ENCODE data around the gene TRPM4. TPM values are rescaled to one million over a fixed set of nuclear protein-coding genes. Genes with fewer than 3 reads are reported as not detected.
A peak's percentile ranks its signal among the peaks of the same experiment; 100 is the strongest.
"Not testable (repeated sequence)": the region's sequence is repeated elsewhere in the genome, so short reads cannot be mapped to it uniquely, and the experiment has no call there.

The TRPM4 gene
- total RNA-seq, 3 donors from 2014 or later, result 182 to 398 (median 274) TPM

GRCh38 chr19:49222528-49222927 lies 64.9 kb downstream of the TRPM4 start:
- intact Hi-C loops (cut with DNase I, micrococcal nuclease), result no loop called here
- H3K4me3 ChIP-seq, result no peak overlapping the region
- H3K9me3 ChIP-seq, result no peaks in the 10 kb centered on the region
- ATAC-seq (no peak), DNase-seq (no peak)
- H3K36me3 ChIP-seq (ENCODE audit: low read depth), result no peaks in the 10 kb centered on the region
- H3K4me1 ChIP-seq (ENCODE audit: low read depth), result no peaks in the 10 kb centered on the region
- TF ChIP-seq, protein P1, sequence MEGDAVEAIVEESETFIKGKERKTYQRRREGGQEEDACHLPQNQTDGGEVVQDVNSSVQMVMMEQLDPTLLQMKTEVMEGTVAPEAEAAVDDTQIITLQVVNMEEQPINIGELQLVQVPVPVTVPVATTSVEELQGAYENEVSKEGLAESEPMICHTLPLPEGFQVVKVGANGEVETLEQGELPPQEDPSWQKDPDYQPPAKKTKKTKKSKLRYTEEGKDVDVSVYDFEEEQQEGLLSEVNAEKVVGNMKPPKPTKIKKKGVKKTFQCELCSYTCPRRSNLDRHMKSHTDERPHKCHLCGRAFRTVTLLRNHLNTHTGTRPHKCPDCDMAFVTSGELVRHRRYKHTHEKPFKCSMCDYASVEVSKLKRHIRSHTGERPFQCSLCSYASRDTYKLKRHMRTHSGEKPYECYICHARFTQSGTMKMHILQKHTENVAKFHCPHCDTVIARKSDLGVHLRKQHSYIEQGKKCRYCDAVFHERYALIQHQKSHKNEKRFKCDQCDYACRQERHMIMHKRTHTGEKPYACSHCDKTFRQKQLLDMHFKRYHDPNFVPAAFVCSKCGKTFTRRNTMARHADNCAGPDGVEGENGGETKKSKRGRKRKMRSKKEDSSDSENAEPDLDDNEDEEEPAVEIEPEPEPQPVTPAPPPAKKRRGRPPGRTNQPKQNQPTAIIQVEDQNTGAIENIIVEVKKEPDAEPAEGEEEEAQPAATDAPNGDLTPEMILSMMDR (IDR thresholded peaks at IDR 0.05), result no peak

DNA sequence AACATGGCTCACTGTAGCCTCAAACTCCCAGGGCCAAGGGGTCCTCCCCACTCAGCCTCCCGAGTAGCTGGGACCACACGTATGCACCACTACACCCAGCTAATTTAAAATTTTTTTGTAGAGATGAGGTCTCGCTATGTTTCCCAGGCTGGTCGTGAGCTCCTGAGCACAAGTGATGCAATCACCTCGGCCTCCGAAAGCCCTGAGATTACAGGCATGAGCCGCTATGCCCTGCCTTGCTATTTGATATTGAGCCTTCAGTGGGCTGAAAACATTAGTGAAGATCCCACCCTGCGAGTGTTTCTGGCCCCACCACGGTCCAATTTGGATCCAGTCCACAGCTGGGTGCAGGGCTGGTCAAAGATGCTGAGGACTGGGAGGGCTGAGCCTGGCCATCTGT lies 65.9 kb downstream of the TRPM4 start:
- intact Hi-C loops (cut with DNase I, micrococcal nuclease), result no loop called here
- TF ChIP-seq, protein P1 (IDR thresholded peaks at IDR 0.05), result no peak
- Histone ChIP-seq H3K4me3 (no peak overlapping the region), H3K9me3 (no peaks in the 10 kb centered on the region), H3K36me3 (ENCODE audit: low read depth) (no peaks in the 10 kb centered on the region), H3K4me1 (ENCODE audit: low read depth) (no peaks in the 10 kb centered on the region)
- no peak for ATAC-seq
- DNase-seq, result no peak

- intact Hi-C loops (cut with DNase I, micrococcal nuclease); DNase-seq; H3K36me3 ChIP-seq (ENCODE audit: low read depth): not testable (repeated sequence)
These were observed 66.8 kb downstream of the TRPM4 start for GRCh38 chr19:49224441-49224840.

DNA sequence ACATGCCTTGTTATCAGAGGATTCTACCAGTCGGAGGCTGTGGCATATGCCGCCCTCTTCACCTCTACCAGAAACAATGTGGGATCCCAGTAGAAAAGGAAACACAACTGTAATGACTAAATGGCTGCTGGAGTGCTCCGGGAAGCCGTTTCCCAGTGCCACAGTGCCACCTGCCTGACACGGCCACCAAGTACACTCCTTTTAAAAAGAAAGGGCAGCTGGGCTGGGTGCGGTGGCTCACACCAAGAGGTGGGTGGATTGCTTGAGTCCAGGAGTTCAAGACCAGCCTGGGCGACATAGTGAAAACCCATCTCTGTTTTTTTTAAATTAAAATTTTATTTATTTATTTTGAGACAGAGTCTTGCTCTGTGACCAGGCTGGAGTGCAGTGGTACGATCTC lies 67.3 kb downstream of the TRPM4 start:
- DNase-seq, result peak; percentile 65 to 82 (median 71)
- TF ChIP-seq, protein P1 (IDR thresholded peaks at IDR 0.05), result peak; percentile 14

More at GRCh38 chr19:49224441-49224840, 66.8 kb downstream of the TRPM4 start:
- not testable (repeated sequence) for H3K9me3 ChIP-seq; ATAC-seq; H3K4me1 ChIP-seq (ENCODE audit: low read depth); H3K4me3 ChIP-seq

GRCh38 chr19:49229416-49229815 lies 71.8 kb downstream of the TRPM4 start:
- DNase-seq (no peak), ATAC-seq (no peak)
- H3K36me3 ChIP-seq (ENCODE audit: low read depth), result no peaks in the 10 kb centered on the region
- no peak overlapping the region for H3K4me3 ChIP-seq
- H3K9me3 ChIP-seq, result no peaks in the 10 kb centered on the region
- intact Hi-C loops (cut with DNase I, micrococcal nuclease), result no loop called here
- TF ChIP-seq, protein P1 (IDR thresholded peaks at IDR 0.05), result no peak
- H3K4me1 ChIP-seq (ENCODE audit: low read depth), result no peaks in the 10 kb centered on the region

More for the DNA sequence above, 67.3 kb downstream of the TRPM4 start:
- Histone ChIP-seq H3K4me3 (no peak overlapping the region), H3K4me1 (ENCODE audit: low read depth) (no peaks in the 10 kb centered on the region), H3K9me3 (no peaks in the 10 kb centered on the region), H3K36me3 (ENCODE audit: low read depth) (no peaks in the 10 kb centered on the region)
- peak; percentile 95 for ATAC-seq
- intact Hi-C loops (cut with DNase I, micrococcal nuclease), result no loop called here

DNA sequence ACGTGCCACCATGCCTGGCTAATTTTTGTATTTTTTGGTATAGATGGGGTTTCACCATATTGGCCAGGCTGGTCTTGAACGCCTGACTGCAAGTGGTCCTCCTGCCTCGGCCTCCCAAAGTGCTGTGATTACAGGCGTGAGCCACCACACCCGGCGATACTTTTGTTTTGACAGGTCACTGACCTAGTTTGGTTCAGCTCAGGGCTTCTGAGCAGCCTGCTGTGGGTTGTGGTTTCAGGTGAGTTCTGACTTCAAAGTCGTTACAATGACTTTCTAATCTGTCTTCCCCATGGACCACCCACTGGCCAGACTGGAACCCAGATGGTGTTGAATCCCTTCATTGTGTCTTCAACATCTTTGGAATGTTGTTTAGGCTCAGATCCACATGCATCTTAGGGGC lies 73.8 kb downstream of the TRPM4 start:
- intact Hi-C loops (cut with DNase I, micrococcal nuclease), result no loop called here
- H3K4me3 ChIP-seq, result no peak overlapping the region

More for the DNA sequence above, 73.8 kb downstream of the TRPM4 start:
- DNase-seq (no peak), ATAC-seq (no peak)
- Histone ChIP-seq H3K36me3 (ENCODE audit: low read depth) (no peaks in the 10 kb centered on the region), H3K9me3 (no peaks in the 10 kb centered on the region), H3K4me1 (ENCODE audit: low read depth) (no peaks in the 10 kb centered on the region)
- TF ChIP-seq, protein P1 (IDR thresholded peaks at IDR 0.05), result no peak

All from mucosa of descending colon (tissue), 3 donors.